Fibroblast of lung (primary cell): ENCODE measurements around the gene DNM3. TPM values are rescaled to one million over a fixed set of nuclear protein-coding genes. Genes with fewer than 3 reads are reported as not detected.
"Not testable (repeated sequence)": the region's sequence is repeated elsewhere in the genome, so short reads cannot be mapped to it uniquely, and the experiment has no call there.

Experiments
- DNase-seq, 2 donors: peaks; one replicate each; pipeline versions ENCODE4 v3.0.0 to v3.0.0-alpha.2; 2010; ENCODE audit warnings: low read depth in 2 of 2
- H2AFZ ChIP-seq: 2 replicates; pipeline ENCODE4 v1.5.1; 2012; ENCODE audit warnings: low read length, control low read depth, inconsistent platforms
- H3K27ac ChIP-seq: 2 replicates; pipeline ENCODE4 v1.5.1; 2011; ENCODE audit warnings: low read length, control low read depth; ENCODE audit not compliant: insufficient read depth
- H3K27me3 ChIP-seq: 2 replicates; pipeline ENCODE4 v1.5.1; 2011; ENCODE audit warnings: mild to moderate bottlenecking, low read length; ENCODE audit not compliant: control insufficient read depth, insufficient read depth
- H3K36me3 ChIP-seq: 2 replicates; pipeline ENCODE4 v1.5.1; 2011; ENCODE audit warnings: low read length; ENCODE audit not compliant: control insufficient read depth, insufficient read depth
- H3K4me1 ChIP-seq: 2 replicates; pipeline ENCODE4 v1.5.1; 2011; ENCODE audit warnings: low read length; ENCODE audit not compliant: control insufficient read depth, insufficient read depth; ENCODE audit errors: extremely low read depth
- H3K4me2 ChIP-seq: 2 replicates; pipeline ENCODE4 v1.5.1; 2011; ENCODE audit warnings: low read length, control low read depth; ENCODE audit not compliant: insufficient read depth; ENCODE audit errors: extremely low read depth
- H3K4me3 ChIP-seq, 4 experiments: fragments of 200-600 bp in 1 of 4; sonication (generic) in 1 of 4; replicated peaks in 1 of 4; 2 replicates each; pipeline ENCODE4 v1.5.1; 2011 to 2016; ENCODE audit warnings: low read length in 4 of 4, low read depth in 3 of 4, mild to moderate bottlenecking in 3 of 4, control low read depth in 2 of 4, inconsistent platforms in 1 of 4, mixed read lengths in 1 of 4; ENCODE audit not compliant: insufficient read depth in 1 of 4; ENCODE audit errors: control extremely low read depth in 1 of 4
- H3K79me2 ChIP-seq: 2 replicates; pipeline ENCODE4 v1.5.1; 2012; ENCODE audit warnings: mild to moderate bottlenecking, low read length, inconsistent platforms; ENCODE audit not compliant: control insufficient read depth, insufficient read depth
- H3K9ac ChIP-seq: 2 replicates; pipeline ENCODE4 v1.5.1; 2011; ENCODE audit warnings: mild to moderate bottlenecking, low read length, control low read depth; ENCODE audit not compliant: insufficient read depth
- H3K9me3 ChIP-seq: 2 replicates; pipeline ENCODE4 v1.5.1; 2012; ENCODE audit warnings: low read depth, low read length; ENCODE audit not compliant: control insufficient read depth, insufficient read depth
- H4K20me1 ChIP-seq: 2 replicates; pipeline ENCODE4 v1.5.1; 2011; ENCODE audit warnings: low read length; ENCODE audit not compliant: control insufficient read depth, insufficient read depth; ENCODE audit errors: extremely low read depth
- CTCF ChIP-seq, 2 donors: IDR thresholded peaks in 1 of 2; conservative IDR thresholded peaks in 1 of 2; 1 replicate in 1 of 2; 2 replicates in 1 of 2; pipeline ENCODE4 v1.5.1; 2011 to 2012; ENCODE audit warnings: low read length in 2 of 2, control low read depth in 1 of 2, inconsistent platforms in 1 of 2, low read depth in 1 of 2, mild to moderate bottlenecking in 1 of 2
- EZH2 ChIP-seq: IDR thresholded peaks from 2 replicates; pipeline ENCODE4 v1.5.1; 2012; ENCODE audit warnings: low read length, control low read depth, mild to moderate bottlenecking; ENCODE audit errors: missing control alignments
- polyA plus RNA-seq, 2 donors: library from polyadenylated mRNA; depleted of rRNA in 1 of 2; stranded (reverse) in 1 of 2; unstranded in 1 of 2; fragments of >200 nt; gene quantifications; 2 replicates each; pipeline ENCODE4 v1.2.1, GENCODE V29; 2011 to 2012; ENCODE audit warnings: missing spikeins in 1 of 2
- total RNA-seq: library from RNA; depleted of rRNA; stranded (reverse); fragments of >200 nt; gene quantifications from 2 replicates; pipeline ENCODE4 v1.2.1, GENCODE V29; 2014

The DNM3 gene
- total and polyA plus RNA-seq, 2 donors (not counting 1 experiment from before 2014, with no cell fraction given) = 1.6 to 3.6 TPM

- TF ChIP-seq EZH2 = no peak
- TF ChIP-seq CTCF (conservative IDR thresholded peaks at IDR 0.05 in 1 of 2, IDR thresholded peaks at IDR 0.05 in 1 of 2; ENCODE audit: low read depth in 1 of 2, low read length in 2 of 2) = no peak
- no peak overlapping the region for H3K9ac ChIP-seq
- H3K4me3 ChIP-seq = no peak overlapping the region
- no peaks in the 10 kb centered on the region for H3K79me2 ChIP-seq
- H3K4me1 ChIP-seq = peaks cover 15% of the 10 kb centered on the region
- H3K27ac ChIP-seq = no peak overlapping the region
- no peaks in the 10 kb centered on the region for H3K27me3 ChIP-seq
- no peak overlapping the region for H3K4me2 ChIP-seq
- H3K9me3 ChIP-seq = no peaks in the 10 kb centered on the region
- DNase-seq = no peak
- H4K20me1 ChIP-seq = no peaks in the 10 kb centered on the region
- H2AFZ ChIP-seq = no peak overlapping the region
- H3K36me3 ChIP-seq = peaks cover 2% of the 10 kb centered on the region
Measured at GRCh38 chr1:171798765-171799164, 42.5 kb upstream of the DNM3 start.

GRCh38 chr1:171799166-171799565 is 42.1 kb upstream of the DNM3 start:
- DNase-seq = no peak
- Histone ChIP-seq H3K79me2 (no peaks in the 10 kb centered on the region), H2AFZ (no peak overlapping the region), H3K27ac (no peak overlapping the region), H3K9ac (no peak overlapping the region), H3K36me3 (peaks cover 2% of the 10 kb centered on the region), H3K27me3 (no peaks in the 10 kb centered on the region), H3K4me2 (no peak overlapping the region), H3K4me1 (peaks cover 11% of the 10 kb centered on the region), H4K20me1 (no peaks in the 10 kb centered on the region), H3K9me3 (no peaks in the 10 kb centered on the region), H3K4me3 (no peak overlapping the region)
- TF ChIP-seq EZH2 (no peak), CTCF (conservative IDR thresholded peaks at IDR 0.05 in 1 of 2, IDR thresholded peaks at IDR 0.05 in 1 of 2; ENCODE audit: low read depth in 1 of 2, low read length in 2 of 2) (no peak)

DNA sequence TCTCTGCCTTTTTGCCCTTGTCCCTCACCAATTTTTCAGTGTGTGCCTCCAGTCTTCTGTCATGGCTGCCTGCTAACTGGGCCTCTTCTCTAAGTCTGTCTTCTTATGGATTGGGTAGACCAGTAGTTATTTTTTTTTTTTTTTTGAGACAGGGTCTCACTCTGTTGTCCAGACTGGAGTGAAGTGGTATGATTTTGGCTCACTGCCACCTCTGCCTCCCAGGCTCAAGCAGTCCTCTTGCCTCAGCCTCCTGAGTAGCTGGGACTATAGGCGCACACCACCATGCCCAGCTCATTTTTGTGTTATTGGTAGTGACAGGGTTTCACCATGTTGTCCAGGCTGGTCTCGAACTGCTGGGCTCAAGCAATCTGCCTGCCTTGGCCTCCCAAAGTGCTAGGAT is 41.6 kb upstream of the DNM3 start:
- H3K27ac ChIP-seq, H3K9ac ChIP-seq, H2AFZ ChIP-seq, H3K4me1 ChIP-seq, H3K79me2 ChIP-seq, H3K36me3 ChIP-seq, H3K27me3 ChIP-seq, H3K4me2 ChIP-seq, H4K20me1 ChIP-seq, H3K9me3 ChIP-seq, DNase-seq, H3K4me3 ChIP-seq: not testable (repeated sequence)
